Sigmoid colon (tissue), 3 donors: ENCODE measurements around the gene LSR.

Experiments used
- CTCF ChIP-seq, 4 experiments: fragments of 450-650 bp in 3 of 4; fragments of 200-600 bp in 1 of 4; IDR thresholded peaks; one replicate each; pipeline ENCODE4 v1.5.1; 2016 to 2019; ENCODE audit warnings: antibody characterized with exemption in 4 of 4, mild to moderate bottlenecking in 3 of 4, moderate library complexity in 2 of 4
- POLR2A ChIP-seq, 2 donors: fragments of 450-650 bp; IDR thresholded peaks; one replicate each; pipeline ENCODE4 v1.6.1; 2016; ENCODE audit warnings: antibody characterized with exemption in 2 of 2, mild to moderate bottlenecking in 2 of 2, moderate library complexity in 2 of 2

DNA sequence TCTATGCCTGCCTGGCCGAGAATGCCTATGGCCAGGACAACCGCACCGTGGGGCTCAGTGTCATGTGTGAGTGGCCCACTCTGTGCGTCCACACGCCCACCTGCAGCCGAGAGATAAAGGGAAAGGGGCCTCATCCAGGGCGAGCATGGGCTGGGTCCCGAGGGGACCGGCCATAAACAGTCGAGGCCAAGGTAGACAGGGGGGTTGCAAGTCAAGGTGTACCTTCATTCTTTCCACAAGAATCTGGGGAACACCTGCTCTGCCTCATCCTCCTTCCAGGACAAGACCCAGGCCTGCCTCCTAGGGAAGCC is 51.5 kb downstream of the LSR start:
- TF ChIP-seq POLR2A (IDR thresholded peaks at IDR 0.05): no peak
- TF ChIP-seq CTCF (IDR thresholded peaks at IDR 0.05): no peak
